Stimulated activated CD8-positive, alpha-beta memory T cell treated with anti-CD3 and anti-CD28 coated beads, Interleukin-12 subunit alpha, Interleukin-12 subunit beta, amount 100 ng/mL, for 24 hours (primary cell): ENCODE measurements around the gene CCDC169.
"Not testable (repeated sequence)": the region's sequence is repeated elsewhere in the genome, so short reads cannot be mapped to it uniquely, and the experiment has no call there.

Experiments
- DNase-seq: peaks from one replicate; pipeline ENCODE4 v3.0.0-alpha.2; 2020; ENCODE audit errors: extremely low read depth

Gene CCDC169

DNA sequence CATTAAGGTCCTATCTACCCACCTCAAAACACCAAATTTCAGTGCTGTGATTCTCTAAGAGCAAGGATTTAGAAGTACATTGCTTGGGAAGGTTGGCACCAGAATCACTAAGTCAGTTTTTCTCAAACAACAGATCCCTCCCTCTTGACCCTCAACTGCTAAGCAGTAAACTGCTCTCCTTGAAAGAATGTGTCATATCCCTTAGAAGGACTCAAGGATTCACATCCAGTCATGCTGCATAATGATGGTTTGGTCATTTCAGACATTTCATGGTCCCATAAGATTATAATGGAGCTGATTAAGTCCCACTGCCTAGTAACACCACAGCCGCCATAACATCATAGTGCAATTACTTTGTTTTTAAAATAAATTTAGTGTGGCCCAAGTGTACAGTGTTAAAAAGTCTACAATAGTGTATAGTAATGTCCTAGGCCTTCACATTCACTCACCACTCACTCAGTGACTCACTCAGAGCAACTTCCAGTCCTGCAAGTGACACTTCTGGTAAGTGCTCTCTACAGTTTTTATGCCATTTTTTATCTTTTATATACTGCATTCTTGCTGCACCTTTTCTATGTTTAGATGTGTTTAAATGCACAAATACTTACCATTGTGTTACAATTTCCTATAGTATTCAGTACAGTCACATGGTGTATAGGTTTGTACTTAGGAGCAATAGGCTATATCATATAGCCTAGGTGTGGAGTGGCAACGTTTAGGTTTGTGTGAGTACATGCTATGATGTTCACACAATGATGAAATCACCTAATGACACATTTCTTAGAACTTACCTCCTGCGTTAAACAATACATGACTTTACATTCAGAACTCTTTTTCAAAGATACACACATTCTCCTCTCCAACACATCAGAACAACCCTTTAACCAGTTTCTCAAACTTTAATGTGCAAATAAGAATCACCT, 15.7 kb upstream of the CCDC169 start:
- DNase-seq = no peak

DNA sequence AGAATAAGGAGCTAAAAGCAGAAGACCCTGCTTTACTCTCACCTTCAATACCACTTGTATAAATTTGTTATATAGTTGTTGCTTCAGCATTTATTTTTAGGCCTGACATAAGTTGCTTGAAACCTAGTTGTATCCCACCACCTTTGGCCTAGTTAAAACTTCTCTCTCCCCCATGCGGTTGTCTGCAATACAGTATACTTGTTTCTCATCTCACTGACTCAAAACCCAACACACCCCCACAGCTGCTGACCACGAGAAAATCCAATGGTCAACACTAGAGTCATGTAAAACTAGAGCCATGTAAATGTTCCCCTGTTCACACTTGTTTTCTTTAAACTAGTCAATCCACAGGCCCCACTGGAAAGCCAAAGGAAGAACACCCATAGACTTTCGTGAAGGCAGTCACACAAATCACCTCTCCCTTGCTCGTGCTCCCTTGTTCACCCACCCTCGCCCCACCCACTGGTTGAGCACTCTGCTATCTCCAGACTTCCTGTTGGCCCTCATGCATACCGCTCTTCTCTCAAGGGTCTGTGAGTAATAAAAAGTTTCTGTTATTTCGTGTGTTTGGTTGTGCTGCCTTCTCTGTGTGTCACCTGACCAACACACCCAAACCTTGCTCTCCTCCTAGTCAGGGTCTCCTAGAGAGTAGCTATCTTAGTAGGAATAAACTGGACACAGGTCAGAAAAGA, 12.9 kb upstream of the CCDC169 start:
- no peak for DNase-seq

DNA sequence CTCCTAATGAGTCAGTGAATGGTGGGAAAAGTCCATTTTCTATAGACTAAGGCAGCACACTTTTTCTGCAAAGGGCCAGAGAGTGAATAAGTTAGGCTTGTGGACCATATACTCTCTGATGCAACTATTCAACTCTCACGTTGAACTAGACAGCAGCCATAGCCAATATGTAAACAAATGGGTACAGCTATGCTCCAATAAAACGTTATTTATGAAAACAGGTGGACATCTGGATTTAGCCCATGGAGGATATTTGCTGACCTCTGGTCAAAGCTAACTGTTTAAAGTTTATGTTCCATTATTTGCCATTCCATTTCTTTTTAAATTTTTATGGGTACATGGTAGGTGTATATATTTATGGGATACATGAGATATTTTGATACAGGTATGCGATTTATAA, 4.7 kb upstream of the CCDC169 start:
- no peak for DNase-seq

DNA sequence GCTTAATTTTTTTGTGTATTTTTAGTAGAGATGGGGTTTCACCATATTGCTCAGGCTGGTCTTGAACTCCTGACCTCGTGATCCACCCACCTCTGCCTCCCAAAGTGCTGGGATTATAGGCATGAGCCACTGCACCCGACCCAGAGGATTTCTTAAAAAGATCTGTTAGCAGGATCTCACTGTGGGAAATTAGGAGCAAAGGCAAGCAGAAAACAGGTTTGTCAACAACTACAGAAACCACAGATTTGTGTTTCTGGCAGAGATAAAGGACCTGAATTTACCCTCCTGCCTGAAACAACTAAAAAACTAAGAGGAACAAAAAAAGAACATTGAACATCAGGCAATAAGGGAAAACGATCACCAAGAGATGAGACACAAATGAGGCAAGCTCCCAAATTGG, 1.9 kb upstream of the CCDC169 start:
- DNase-seq = not testable (repeated sequence)

DNA sequence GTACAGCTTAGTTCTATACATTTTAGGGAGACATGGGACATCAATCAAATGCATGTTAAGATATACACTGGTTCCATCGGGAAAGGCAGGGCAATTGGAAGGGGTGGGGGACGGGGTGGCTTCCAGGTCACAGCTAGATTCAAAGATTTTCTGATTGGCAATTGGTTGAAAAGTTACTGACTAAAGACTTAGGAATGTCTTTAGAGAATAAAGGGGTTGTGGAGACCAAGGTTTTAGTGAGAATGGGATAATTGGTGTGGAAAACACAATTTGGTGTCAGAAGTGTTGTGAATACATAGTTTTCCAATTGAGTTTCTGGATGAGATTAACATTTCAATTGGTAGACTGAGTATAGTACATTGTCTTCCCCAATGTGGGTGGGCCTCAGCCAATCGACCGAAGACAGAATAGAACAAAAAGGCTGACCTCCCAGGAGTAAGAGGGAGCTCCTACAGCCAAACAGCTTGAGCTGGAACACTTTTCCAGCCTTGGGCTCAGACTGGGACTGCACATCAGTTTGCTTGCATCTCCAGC, 988 bp upstream of the CCDC169 start:
- DNase-seq = no peak

DNA sequence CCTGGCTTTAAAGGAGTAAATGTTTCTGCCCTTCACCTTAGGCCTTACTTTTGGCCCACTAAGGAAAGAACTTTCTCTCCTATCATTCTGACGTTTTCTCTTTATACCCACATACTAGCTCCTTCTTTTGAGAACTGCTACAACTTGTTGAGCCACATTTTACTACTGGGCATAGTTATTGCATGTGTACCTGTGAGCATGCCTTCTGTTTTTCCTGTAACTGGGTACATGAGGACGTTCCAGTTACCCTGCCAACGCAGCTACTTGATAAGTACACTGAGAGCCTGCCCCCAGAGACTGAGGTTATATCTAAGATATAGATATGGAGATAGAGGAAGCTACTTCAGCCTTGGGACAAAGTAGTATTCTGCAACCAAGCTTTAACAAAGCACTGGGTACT, 3.5 kb downstream of the CCDC169 start:
- DNase-seq = no peak

DNA sequence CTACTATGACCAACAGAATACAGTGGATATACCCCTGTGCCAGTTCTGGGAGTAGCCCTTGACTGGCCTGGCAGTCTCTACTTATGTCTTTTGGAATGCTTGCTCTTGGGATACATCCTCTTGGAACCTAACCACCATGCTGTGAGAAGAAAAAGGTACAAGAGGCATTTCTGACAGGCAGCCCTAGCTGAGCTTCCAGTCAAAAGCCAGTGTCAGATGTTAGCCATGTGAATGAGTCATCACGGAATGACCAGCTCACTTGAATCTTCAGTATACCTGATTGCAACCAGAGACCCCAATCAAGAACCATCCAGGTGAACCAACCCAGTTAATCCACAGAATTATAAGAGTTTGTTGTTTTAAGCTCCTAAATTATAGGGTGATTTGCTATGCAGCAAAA, 4.1 kb downstream of the CCDC169 start:
- DNase-seq = no peak

DNA sequence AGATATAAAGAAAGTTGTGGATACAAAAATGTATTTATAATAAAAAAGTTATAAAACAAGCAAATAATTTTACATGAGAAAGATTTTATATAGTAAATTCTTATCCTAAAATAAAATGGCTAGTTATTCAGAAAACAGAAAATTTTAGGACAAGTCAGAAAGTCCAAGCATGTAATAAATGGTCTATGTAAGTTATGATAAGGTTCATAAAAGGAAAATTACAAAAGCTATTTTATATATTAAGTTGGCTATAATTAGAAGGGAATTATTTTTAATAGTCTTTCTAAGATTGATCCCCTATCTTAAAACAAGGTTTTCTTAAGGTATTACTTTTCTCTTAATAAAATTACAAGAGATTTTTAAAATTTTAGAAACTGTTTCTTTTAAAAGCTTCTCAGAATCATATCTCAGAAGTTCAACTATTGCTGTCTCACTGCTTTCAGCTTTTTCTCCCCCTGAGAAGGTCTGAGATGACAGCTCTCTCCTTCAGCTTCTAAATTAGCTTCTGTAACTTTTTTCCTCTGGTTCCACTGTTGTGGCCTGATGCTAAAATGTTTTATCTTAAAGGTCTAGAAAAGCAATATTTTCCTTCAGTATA, 8.7 kb downstream of the CCDC169 start:
- no peak for DNase-seq

DNA sequence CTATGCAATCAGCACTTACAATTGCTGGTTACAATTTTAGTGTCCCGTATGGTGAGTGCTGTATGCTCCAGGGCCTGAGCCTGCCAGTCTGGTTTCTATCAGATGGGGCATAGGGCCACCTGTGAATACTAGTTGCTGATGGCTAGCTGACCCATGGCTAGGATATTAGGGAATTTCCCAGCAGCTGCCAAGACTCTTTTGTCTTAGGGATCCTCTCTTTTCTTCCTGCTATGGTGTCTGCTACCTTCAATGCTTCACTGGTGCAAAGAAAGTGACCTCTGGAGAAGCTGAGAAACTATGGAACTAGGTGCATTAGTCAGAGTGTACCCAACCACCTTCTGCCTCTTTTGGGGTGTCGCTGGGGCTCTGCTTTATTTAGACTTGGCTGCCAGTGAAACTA, 11.6 kb downstream of the CCDC169 start:
- no peak for DNase-seq

DNA sequence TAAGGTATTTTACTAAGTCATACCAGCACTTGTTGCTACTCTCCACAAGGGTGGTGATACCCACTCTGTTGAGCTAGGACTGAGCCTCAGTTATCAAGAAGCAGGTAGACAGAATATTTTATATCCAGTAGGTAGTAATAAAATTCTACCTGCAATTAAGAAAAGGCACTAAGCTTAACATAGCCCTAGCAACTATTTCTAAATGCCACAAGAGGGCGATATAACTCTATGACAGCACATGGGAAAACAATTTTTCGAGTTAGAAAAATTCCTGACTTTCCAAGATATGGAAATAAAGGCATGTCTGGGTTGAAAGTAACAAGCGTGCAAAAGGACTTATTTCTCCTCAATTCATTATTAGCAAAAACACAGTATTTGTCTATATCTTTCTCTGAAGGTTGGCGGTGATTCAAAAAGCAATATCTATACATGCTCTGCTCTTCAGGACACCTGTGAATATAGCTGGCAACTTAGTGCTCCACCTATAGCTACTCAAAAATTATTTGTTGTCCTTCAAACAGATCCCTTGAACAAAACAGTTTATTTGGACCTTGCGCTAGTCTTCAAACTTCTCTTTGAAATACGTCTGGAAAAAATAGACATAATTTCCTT, 14.7 kb downstream of the CCDC169 start:
- no peak for DNase-seq

DNA sequence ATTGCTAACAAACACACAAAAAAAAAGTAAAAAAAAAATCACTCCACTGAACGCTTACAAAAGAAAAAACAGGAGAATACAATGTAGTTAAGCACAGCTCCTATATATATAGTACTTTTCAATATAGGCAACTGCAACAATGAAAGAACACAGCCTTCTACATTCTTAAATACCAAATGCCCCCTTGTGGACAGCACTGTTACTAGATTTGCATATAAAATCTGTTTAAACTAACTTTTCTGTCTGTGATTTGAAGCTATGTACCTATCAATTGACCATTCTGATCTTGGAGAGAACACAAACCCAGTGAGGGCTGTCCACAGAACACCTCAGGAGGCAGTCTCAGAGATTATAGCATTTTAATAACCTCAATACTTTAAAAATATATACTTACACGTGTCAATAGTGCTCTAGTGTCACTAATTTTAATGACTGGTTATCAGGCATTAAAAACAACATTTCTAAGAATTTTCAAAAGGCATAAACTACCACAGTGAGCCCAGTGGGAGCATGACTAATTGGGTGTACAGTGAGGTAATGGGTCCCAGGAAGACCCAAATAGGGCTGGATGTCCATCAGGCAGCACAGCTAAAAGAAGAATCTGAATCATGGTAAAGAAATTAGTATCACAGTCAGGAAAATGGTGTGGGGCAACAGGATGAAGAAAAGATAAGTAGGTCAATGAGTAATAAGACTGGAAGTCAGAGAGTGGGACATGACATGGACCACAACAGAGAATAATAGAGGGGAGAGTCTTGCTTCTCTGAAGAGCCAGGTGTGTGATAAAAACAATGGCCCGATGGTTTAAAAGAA, 22.2 kb downstream of the CCDC169 start:
- DNase-seq = no peak

DNA sequence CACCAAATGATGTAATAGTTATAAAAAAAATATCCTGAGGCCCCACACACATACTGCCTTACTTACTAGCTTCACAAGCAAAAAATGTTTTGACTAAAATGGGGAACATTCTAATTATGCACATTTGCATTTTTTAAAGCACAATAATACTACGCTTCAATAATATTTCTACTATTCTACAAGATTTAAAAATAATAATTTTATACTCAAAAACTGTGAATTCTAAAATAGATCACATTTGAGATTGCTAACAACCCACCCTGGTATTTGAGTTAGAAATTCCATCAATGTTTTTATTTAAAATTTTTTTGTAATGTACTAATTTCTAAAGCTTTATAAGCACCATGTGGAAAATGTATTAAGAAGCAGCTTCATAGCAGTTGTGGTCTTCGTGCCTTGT, 24.2 kb downstream of the CCDC169 start:
- DNase-seq = no peak

DNA sequence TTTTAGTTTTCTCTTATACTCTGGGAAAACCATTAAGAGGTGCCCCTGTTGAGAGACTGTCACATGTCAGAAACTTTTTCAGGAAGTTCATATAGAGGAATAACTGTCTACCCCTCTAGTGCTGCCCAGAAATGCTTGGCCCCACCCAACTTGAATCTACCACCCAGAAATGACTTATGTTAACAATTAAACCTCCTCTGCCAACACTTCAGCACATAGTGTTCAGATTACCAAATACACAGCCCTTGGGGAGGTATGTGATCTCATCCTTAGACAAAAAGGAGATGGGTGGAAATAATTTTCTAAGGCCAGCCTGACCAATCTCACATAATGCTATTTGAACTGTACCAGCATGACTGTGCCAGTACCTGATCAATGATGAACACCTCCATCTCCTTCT, 35.6 kb downstream of the CCDC169 start:
- no peak for DNase-seq

DNA sequence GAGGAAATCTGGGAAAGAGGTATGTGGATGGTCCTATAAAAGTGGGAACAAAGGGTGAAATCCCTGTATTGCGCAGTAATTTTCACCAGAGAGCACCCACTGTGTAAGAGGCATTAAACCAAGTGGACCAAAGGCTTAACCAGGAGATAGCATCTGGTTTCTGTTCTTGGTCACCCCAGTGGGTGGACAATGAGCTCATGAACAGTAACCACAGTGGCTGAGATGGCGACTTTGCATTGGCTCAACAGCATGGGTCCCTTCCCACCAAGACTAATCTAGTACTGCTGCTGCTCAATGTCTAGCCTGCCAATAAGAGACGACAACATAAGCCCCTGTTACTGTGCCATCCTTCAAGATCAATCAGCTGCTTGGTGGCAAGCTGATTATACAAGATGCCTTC, 36.6 kb downstream of the CCDC169 start:
- DNase-seq = no peak

DNA sequence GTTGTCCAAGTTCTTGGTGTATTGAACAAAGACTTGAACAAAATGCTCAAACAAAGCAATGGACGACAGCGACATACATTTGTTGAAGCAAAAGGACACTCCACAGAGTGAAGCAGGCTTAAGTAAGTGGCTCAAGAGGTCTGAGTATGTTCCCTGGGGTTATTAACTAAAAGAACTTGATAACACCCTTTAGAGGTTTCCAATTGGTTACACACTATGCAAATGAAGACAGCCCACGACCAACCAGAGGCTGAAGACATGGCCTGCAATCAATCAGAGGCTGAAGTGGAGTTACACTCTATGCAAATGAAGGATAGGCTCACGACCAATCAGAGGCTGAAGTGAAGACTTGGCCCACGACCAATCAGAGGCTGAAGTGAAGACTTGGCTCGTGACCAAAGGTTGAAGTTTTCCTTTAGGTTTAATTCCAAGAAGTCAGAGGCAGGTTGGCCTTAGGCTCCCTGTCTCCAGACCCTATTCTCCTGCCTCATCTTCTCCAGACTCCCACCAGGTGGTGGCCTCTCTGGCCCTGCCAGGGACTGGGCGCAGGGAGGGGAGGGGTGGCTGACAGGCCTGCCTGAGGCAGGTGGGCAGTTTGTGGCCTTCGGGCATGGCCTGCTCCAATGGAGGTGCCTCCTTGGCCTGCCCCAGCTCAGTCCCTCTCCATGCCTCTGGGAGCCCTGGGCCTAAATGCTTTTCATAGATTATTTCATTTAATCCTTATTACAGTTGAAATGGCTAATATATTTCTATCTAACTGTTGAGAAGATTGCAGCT, 38.1 kb downstream of the CCDC169 start:
- DNase-seq = no peak

DNA sequence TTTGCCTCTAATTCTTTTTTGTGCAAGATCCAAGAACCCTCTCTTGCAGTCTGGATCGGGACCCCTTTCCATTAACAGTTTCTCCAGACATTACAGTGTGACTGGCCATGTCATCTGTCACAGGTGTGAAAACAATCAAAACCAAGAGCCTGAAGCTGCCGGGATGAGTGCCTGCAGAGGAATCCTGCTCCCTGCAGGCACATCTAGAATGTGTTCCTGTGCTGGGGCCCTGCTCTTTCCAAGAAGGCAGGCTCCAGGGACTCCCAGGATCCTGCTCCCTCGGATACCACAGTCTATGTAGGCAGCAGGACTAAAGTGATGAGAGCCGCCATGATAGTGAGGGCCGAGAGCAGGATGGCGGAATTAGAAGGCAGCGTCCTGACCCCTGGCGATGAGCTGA, 38.8 kb downstream of the CCDC169 start:
- DNase-seq = no peak

DNA sequence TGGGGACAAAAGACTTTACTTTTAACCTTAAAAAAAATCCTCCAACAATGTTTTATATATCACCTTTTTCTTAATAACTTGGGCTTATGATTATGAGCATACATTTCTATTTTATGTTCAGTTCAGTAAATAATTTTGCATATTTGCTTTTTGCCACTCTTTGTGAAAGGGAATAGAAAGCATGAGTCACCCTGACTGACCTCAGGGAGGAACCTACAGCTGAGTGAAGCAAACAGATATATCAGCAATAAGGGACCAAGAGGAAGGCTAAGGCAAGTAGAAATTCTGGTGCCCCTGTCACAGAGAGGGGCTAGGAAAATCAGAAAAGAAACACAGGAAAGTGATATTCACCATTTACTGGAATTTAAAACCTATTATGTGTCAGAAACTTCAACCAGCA, 46.1 kb downstream of the CCDC169 start:
- no peak for DNase-seq

DNA sequence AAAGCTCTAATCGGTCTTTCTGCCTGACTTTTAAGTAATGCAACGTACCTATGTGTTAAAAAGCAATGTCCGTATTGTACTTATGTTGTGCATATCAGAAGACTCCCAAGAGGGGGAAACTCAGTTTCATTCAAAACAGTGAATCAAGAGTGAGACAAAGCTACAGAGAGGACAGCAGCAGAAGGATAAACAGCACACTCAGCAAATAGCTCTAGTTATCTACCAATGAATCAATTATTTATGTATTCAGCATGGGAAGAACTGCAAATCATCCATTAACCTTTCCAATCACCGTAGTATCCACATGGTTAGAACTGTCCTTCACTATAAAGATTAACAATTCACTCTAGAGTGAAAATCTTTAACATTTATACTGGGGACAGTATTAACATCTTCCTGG, 46.6 kb downstream of the CCDC169 start:
- DNase-seq = no peak

DNA sequence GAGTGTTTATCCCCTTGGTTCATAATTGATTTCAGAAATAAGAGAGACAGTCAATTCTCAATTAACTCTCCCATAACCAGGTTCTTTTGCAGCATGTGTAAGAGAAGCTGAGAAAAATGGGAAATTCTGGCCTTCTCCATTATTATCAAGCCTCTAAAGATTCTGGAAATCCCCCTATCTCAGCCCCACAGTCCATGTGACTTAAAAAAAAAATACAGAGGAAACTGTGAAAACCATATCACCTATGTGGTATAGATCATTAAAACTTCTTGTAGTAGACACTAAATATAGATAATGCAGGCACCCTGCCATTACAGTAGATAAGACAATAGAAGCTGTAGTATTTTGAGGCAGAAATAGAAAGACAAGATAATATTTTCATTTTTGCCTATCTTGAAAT, 48.9 kb downstream of the CCDC169 start:
- no peak for DNase-seq

DNA sequence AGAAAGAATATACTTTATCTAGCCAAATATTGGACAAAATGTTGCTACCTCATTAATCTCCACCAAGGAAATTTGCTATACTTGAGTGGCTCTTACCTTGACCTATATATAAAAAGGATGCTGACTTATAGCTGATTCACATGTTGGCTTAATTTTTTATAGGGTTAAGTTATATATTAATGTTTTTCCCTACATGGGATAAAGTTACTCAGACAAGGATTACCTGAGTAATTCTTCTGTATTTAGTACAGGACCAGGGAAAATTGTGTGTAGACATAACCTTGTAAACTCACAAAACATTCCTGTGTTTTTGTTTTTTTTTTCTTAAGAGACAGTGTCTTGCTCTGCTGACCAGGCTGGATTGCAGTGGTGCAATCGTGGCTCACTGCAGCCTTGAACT, 52.6 kb downstream of the CCDC169 start:
- DNase-seq = no peak

DNA sequence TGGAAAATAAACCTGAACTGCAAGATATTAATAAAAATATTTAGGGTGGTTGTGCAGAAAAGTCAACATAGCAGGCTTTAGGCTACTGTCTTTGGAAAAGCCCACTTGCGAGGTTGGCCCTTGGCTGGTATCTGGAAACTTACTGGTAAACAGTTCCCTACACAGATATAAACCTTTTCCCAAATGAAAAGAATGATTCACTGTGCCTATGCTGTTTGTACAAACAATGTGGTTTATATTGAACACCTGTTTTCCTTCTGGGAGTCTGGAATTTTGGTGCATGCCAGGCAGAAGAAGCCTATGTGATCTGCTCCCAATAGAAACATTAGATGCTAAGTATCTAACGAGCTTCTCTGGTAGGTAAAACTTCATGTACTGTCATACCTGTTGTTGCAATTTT, 53.5 kb downstream of the CCDC169 start:
- DNase-seq = no peak
